Transverse colon (tissue), 4 donors: ENCODE results near the gene PPP2R2C. TPM values are rescaled to one million over a fixed set of nuclear protein-coding genes. Genes with fewer than 3 reads are reported as not detected.

Source experiments
- DNase-seq: peaks from one replicate; pipeline ENCODE4 v3.0.0-alpha.2; 2019
- H3K27ac ChIP-seq, 4 donors: fragments of 200-600 bp; sonication (generic); 2 replicates each; pipeline ENCODE4 v1.5.1; 2016 to 2018; ENCODE audit warnings: inconsistent platforms in 4 of 4
- H3K27me3 ChIP-seq: fragments of 200-600 bp; sonication (generic); 2 replicates; pipeline ENCODE4 v1.5.1; 2017; ENCODE audit warnings: inconsistent platforms
- H3K36me3 ChIP-seq, 4 donors: fragments of 200-600 bp; sonication (generic); 2 replicates each; pipeline ENCODE4 v1.5.1; 2017 to 2019; ENCODE audit warnings: inconsistent platforms in 4 of 4
- H3K4me1 ChIP-seq, 4 donors: fragments of 200-600 bp; sonication (generic); 2 replicates each; pipeline ENCODE4 v1.5.1; 2017 to 2020; ENCODE audit warnings: inconsistent platforms in 4 of 4
- H3K4me3 ChIP-seq, 4 donors: fragments of 200-600 bp; sonication (generic); 1 replicate in 1 of 4; 2 replicates in 3 of 4; pipeline versions ENCODE4 v1.5.1 to v1.6.1; 2017 to 2019; ENCODE audit warnings: inconsistent platforms in 4 of 4
- H3K9me3 ChIP-seq, 2 donors: fragments of 200-600 bp; sonication (generic); 2 replicates each; pipeline ENCODE4 v1.5.1; 2017 to 2019; ENCODE audit warnings: inconsistent platforms in 2 of 2
- EP300 ChIP-seq: sonication (generic); formaldehyde crosslinking; IDR thresholded peaks from one replicate; pipeline ENCODE4 v1.6.1; 2017; ENCODE audit warnings: antibody characterized with exemption, low read depth
- POLR2A ChIP-seq: fragments of 450-650 bp; IDR thresholded peaks from one replicate; pipeline ENCODE4 v1.6.1; 2016; ENCODE audit warnings: antibody characterized with exemption, mild to moderate bottlenecking, moderate library complexity
- POLR2AphosphoS5 ChIP-seq, 3 donors: sonication (generic); formaldehyde crosslinking; IDR thresholded peaks; one replicate each; pipeline ENCODE4 v1.6.1; 2016; ENCODE audit warnings: antibody characterized with exemption in 3 of 3
- WGBS, 2 donors: methylation state at CpG; one replicate each; pipeline ENCODE4 v1.1.5; 2018; ENCODE audit warnings: low coverage in 1 of 2; 5-methylcytosine and 5-hydroxymethylcytosine counted together
- in situ Hi-C, 4 donors: fragments of 200-750 bp; cut with MboI; loops; one replicate each; pipeline versions ENCODE4 v1.15.0 to v1.15.1; 2017; ENCODE audit warnings: low sequenced_read_pairs in 3 of 4, low pct_ligation_motif_present in 1 of 4, low pct_unique_long_range_greater_than_20kb in 1 of 4
- intact Hi-C: fragments of 100-400 bp; cut with DNase I; formaldehyde crosslinking; loops from one replicate; pipeline ENCODE4 v1.15.1; 2023; ENCODE audit warnings: low total_unique reads
- total RNA-seq, 4 donors: library from RNA; depleted of rRNA; stranded (reverse); fragments of >200 nt; gene quantifications; one replicate each; pipeline ENCODE4 v1.1.0, GENCODE V29; 2016
- TF ChIP-seq, protein P1 (sequence below), 5 experiments: fragments of 200-600 bp in 3 of 5; fragments of 450-650 bp in 2 of 5; sonication (generic) in 3 of 5; IDR thresholded peaks; 1 replicate in 2 of 5; 2 replicates in 3 of 5; pipeline ENCODE4 v1.5.1; 2016 to 2017; ENCODE audit warnings: antibody characterized with exemption in 5 of 5, inconsistent platforms in 3 of 5, mild to moderate bottlenecking in 2 of 5, moderate library complexity in 1 of 5

Gene PPP2R2C
- total RNA-seq, 4 donors from 2014 or later: 0.27 to 8.8 (median 1.7) TPM

DNA sequence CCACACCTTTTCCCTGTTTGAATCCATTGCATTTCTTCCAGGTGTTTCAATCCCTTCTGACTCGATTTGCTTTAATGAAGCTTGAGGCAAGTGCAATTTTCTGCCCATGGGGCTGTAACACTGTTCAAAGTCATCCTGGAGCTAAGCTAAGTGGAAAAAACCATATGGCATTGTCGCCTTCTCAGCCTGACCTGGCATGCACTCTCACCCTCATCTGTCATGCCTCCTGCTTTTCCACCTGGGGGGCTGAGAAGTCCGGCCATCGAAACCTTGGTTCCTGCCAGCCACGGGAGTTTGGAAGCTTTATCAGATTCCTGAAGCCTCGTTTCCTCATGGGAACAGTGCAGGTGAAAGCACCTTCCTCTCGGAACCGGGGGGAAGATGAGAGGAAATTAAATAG lies 164.5 kb downstream of the PPP2R2C start:
- DNase-seq: no peak
- peaks cover 21% of the 10 kb centered on the region for H3K27me3 ChIP-seq
- TF ChIP-seq, protein P1, sequence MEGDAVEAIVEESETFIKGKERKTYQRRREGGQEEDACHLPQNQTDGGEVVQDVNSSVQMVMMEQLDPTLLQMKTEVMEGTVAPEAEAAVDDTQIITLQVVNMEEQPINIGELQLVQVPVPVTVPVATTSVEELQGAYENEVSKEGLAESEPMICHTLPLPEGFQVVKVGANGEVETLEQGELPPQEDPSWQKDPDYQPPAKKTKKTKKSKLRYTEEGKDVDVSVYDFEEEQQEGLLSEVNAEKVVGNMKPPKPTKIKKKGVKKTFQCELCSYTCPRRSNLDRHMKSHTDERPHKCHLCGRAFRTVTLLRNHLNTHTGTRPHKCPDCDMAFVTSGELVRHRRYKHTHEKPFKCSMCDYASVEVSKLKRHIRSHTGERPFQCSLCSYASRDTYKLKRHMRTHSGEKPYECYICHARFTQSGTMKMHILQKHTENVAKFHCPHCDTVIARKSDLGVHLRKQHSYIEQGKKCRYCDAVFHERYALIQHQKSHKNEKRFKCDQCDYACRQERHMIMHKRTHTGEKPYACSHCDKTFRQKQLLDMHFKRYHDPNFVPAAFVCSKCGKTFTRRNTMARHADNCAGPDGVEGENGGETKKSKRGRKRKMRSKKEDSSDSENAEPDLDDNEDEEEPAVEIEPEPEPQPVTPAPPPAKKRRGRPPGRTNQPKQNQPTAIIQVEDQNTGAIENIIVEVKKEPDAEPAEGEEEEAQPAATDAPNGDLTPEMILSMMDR (IDR thresholded peaks at IDR 0.05): no peak
- TF ChIP-seq EP300 (no peak), POLR2AphosphoS5 (IDR thresholded peaks at IDR 0.05) (no peak), POLR2A (no peak)
- H3K4me3 ChIP-seq: no peak overlapping the region
- H3K36me3 ChIP-seq: no peaks in the 10 kb centered on the region
- H3K27ac ChIP-seq: no peak overlapping the region
- intact Hi-C loops: loop anchor here (5.0 kb wide), 1 partner anchor 1779 kb away; no protein-coding TSS in a partner anchor
- WGBS, 2 donors: 81 to 83% methylated on average over 1 to 8 of the region's 8 CpGs
- H3K4me1 ChIP-seq: no peaks in the 10 kb centered on the region
- no peaks in the 10 kb centered on the region for H3K9me3 ChIP-seq
- in situ Hi-C loops: no loop called here

- in situ Hi-C loops: no loop called here
- 74% methylated on average over 12 of the region's 12 CpGs; no CpG with 5 or more reads in 1 of the 2 donors for WGBS, 2 donors
These were observed 165.2 kb downstream of the PPP2R2C start for GRCh38 chr4:6307230-6307629.

DNA sequence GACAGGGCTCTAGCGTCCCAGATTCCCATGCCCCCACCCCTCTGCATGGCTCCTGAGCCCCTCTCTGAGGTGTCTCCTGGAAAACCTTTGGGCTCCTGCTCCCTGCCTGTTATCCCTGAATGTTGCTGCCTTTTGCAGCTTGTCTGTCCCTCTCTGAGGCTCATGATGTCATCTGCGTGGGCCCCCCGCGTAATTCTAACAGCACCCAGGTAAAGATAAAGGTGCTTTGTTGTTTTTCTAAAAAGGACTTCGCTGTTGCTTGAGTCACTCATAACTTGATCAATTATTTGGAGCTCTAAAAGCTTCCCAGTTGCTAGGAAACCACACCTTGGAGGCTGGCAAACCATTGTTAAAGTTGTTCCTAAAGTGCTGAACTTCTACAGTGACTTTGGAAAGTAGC lies 166.1 kb downstream of the PPP2R2C start:
- Histone ChIP-seq H3K36me3 (peaks cover 0 to 5% (median 0%) of the 10 kb centered on the region in 4 donors), H3K27me3 (peaks cover 21% of the 10 kb centered on the region), H3K4me3 (no peak overlapping the region), H3K27ac (no peak overlapping the region), H3K4me1 (no peaks in the 10 kb centered on the region), H3K9me3 (no peaks in the 10 kb centered on the region)
- DNase-seq: no peak
- intact Hi-C loops (loop anchor here (5.0 kb wide), 1 partner anchor 1781 kb away; no protein-coding TSS in a partner anchor), in situ Hi-C loops (no loop called here)
- TF ChIP-seq, protein P1 (IDR thresholded peaks at IDR 0.05): no peak
- TF ChIP-seq POLR2A (no peak), POLR2AphosphoS5 (IDR thresholded peaks at IDR 0.05) (no peak), EP300 (no peak)
- 85% methylated on average over 5 of the region's 5 CpGs; no CpG with 5 or more reads in 1 of the 2 donors for WGBS, 2 donors

More at GRCh38 chr4:6307230-6307629, 165.2 kb downstream of the PPP2R2C start:
- no peaks in the 10 kb centered on the region for H3K9me3 ChIP-seq
- no peak for TF ChIP-seq POLR2AphosphoS5 (IDR thresholded peaks at IDR 0.05)
- TF ChIP-seq, protein P1 (IDR thresholded peaks at IDR 0.05): no peak
- no peak for TF ChIP-seq POLR2A
- TF ChIP-seq EP300: no peak
- intact Hi-C loops: loop anchor here (5.0 kb wide), 1 partner anchor 1780 kb away; no protein-coding TSS in a partner anchor
- H3K36me3 ChIP-seq: no peaks in the 10 kb centered on the region
- H3K4me1 ChIP-seq: no peaks in the 10 kb centered on the region
- H3K27me3 ChIP-seq: peaks cover 21% of the 10 kb centered on the region
- DNase-seq: no peak
- H3K4me3 ChIP-seq: no peak overlapping the region
- no peak overlapping the region for H3K27ac ChIP-seq

- no peak for DNase-seq
- in situ Hi-C loops (no loop called here), intact Hi-C loops (no loop called here)
- Histone ChIP-seq H3K4me1 (no peaks in the 10 kb centered on the region), H3K27me3 (peaks cover 10% of the 10 kb centered on the region), H3K9me3 (no peaks in the 10 kb centered on the region), H3K36me3 (peaks cover 0 to 5% (median 0%) of the 10 kb centered on the region in 4 donors), H3K27ac (no peak overlapping the region), H3K4me3 (no peak overlapping the region)
- WGBS, 2 donors: 84 to 95% methylated on average over 4 to 12 of the region's 12 CpGs
- TF ChIP-seq, protein P1 (IDR thresholded peaks at IDR 0.05): no peak
- no peak for TF ChIP-seq EP300
These were observed 168.5 kb downstream of the PPP2R2C start for GRCh38 chr4:6303943-6304342.
